MM.1S (cell line): ENCODE results near the gene GGN.

ENCODE experiments used
- DNase-seq: peaks from one replicate; pipeline ENCODE4 v3.0.0-alpha.2; 2015
- H2AFZ ChIP-seq: fragments of 300-600 bp; sonication (generic); 2 replicates; pipeline ENCODE4 v1.6.0; 2016; ENCODE audit warnings: antibody characterized with exemption, low read length
- H3F3A ChIP-seq: fragments of 300-600 bp; sonication (generic); 2 replicates; pipeline ENCODE4 v1.6.1; 2016; ENCODE audit warnings: mild to moderate bottlenecking, antibody characterized with exemption, low read length, moderate library complexity, mixed read lengths; ENCODE audit not compliant: insufficient read depth
- H3K27ac ChIP-seq: fragments of 300-600 bp; sonication (generic); 2 replicates; pipeline ENCODE4 v1.5.1; 2016; ENCODE audit warnings: mild to moderate bottlenecking, low read length
- H3K27me3 ChIP-seq: fragments of 300-600 bp; sonication (generic); replicated peaks from 2 replicates; pipeline ENCODE4 v1.6.0; 2016; ENCODE audit warnings: low read length; ENCODE audit not compliant: insufficient read depth
- H3K36me3 ChIP-seq: fragments of 300-600 bp; sonication (generic); replicated peaks from 2 replicates; pipeline ENCODE4 v1.6.1; 2016; ENCODE audit warnings: mild to moderate bottlenecking, low read length, mixed read lengths; ENCODE audit not compliant: insufficient read depth
- H3K4me1 ChIP-seq: fragments of 300-600 bp; sonication (generic); 2 replicates; pipeline ENCODE4 v1.6.1; 2016; ENCODE audit warnings: low read length, mixed read lengths
- H3K4me2 ChIP-seq: fragments of 300-600 bp; sonication (generic); 2 replicates; pipeline ENCODE4 v1.6.0; 2016; ENCODE audit warnings: low read depth, low read length
- H3K4me3 ChIP-seq: fragments of 300-600 bp; sonication (generic); 2 replicates; pipeline ENCODE4 v1.5.1; 2016; ENCODE audit warnings: low read length, mixed read lengths
- H3K79me2 ChIP-seq: fragments of 300-600 bp; sonication (generic); 2 replicates; pipeline ENCODE4 v1.6.1; 2016; ENCODE audit warnings: mixed run types, low read length, mixed read lengths
- H3K9ac ChIP-seq: fragments of 300-600 bp; sonication (generic); 2 replicates; pipeline ENCODE4 v1.6.1; 2016; ENCODE audit warnings: low read length, mixed read lengths
- H3K9me2 ChIP-seq: fragments of 300-600 bp; sonication (generic); replicated peaks from 2 replicates; pipeline ENCODE4 v1.6.1; 2016; ENCODE audit warnings: mild to moderate bottlenecking, low read length, mixed read lengths; ENCODE audit not compliant: insufficient read depth
- H3K9me3 ChIP-seq: fragments of 300-600 bp; sonication (generic); replicated peaks from 2 replicates; pipeline ENCODE4 v1.6.1; 2016; ENCODE audit warnings: mild to moderate bottlenecking, low read length, mixed read lengths; ENCODE audit not compliant: insufficient read depth
- H4K20me1 ChIP-seq: fragments of 300-600 bp; sonication (generic); 2 replicates; pipeline ENCODE4 v1.6.1; 2016; ENCODE audit warnings: mild to moderate bottlenecking, low read length, moderate library complexity, mixed read lengths; ENCODE audit not compliant: insufficient read depth
- EZH2 ChIP-seq: fragments of 300-600 bp; sonication (generic); optimal IDR thresholded peaks from 2 replicates; pipeline ENCODE3; 2017; ENCODE audit warnings: low read depth, mild to moderate bottlenecking, antibody characterized with exemption, low read length, mixed read lengths
- EZH2phosphoT487 ChIP-seq: fragments of 300-600 bp; sonication (generic); IDR thresholded peaks from 2 replicates; pipeline ENCODE4 v1.6.1; 2018; ENCODE audit warnings: antibody characterized with exemption, low read length
- TF ChIP-seq, protein P1 (sequence below): fragments of 300-600 bp; sonication (generic); IDR thresholded peaks from 2 replicates; pipeline ENCODE4 v1.5.1; 2016; ENCODE audit warnings: antibody characterized with exemption, low read length, mixed read lengths

Gene GGN

GRCh38 chr19:38386300-38386970 lies 1.4 kb downstream of the GGN start:
- Histone ChIP-seq H3K9me3 (no peaks in the 10 kb centered on the region), H3K4me1 (0 out of 2 replicates have a peak, but pooled peaks cover 2% of the 10 kb centered on the region), H3K27ac (no peak overlapping the region), H3K9me2 (no peaks in the 10 kb centered on the region), H2AFZ (no peak overlapping the region), H3K9ac (no peak overlapping the region), H3K36me3 (peaks cover 4% of the 10 kb centered on the region; the same call in 1 of the 2 replicates), H3K4me3 (no peak overlapping the region), H3F3A (no peaks in the 10 kb centered on the region; the same call in 1 of the 2 replicates), H3K27me3 (peaks cover 28% of the 10 kb centered on the region), H4K20me1 (no peaks in the 10 kb centered on the region), H3K79me2 (no peaks in the 10 kb centered on the region), H3K4me2 (peak overlapping the region; percentile 87)
- DNase-seq, result no peak
- no peak for TF ChIP-seq EZH2phosphoT487
- TF ChIP-seq, protein P1, sequence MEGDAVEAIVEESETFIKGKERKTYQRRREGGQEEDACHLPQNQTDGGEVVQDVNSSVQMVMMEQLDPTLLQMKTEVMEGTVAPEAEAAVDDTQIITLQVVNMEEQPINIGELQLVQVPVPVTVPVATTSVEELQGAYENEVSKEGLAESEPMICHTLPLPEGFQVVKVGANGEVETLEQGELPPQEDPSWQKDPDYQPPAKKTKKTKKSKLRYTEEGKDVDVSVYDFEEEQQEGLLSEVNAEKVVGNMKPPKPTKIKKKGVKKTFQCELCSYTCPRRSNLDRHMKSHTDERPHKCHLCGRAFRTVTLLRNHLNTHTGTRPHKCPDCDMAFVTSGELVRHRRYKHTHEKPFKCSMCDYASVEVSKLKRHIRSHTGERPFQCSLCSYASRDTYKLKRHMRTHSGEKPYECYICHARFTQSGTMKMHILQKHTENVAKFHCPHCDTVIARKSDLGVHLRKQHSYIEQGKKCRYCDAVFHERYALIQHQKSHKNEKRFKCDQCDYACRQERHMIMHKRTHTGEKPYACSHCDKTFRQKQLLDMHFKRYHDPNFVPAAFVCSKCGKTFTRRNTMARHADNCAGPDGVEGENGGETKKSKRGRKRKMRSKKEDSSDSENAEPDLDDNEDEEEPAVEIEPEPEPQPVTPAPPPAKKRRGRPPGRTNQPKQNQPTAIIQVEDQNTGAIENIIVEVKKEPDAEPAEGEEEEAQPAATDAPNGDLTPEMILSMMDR, result no peak
- TF ChIP-seq EZH2, result no peak

GRCh38 chr19:38385804-38386257 lies 2.0 kb downstream of the GGN start:
- Histone ChIP-seq H3K9me3 (no peaks in the 10 kb centered on the region), H4K20me1 (no peaks in the 10 kb centered on the region), H2AFZ (no peak overlapping the region), H3K4me1 (0 out of 2 replicates have a peak, but pooled peaks cover 2% of the 10 kb centered on the region), H3K4me2 (no peak overlapping the region), H3F3A (no peaks in the 10 kb centered on the region; the same call in 1 of the 2 replicates), H3K27ac (no peak overlapping the region), H3K27me3 (peaks cover 22% of the 10 kb centered on the region), H3K9me2 (no peaks in the 10 kb centered on the region), H3K9ac (no peak overlapping the region), H3K36me3 (peaks cover 4% of the 10 kb centered on the region; the same call in 1 of the 2 replicates), H3K79me2 (no peaks in the 10 kb centered on the region), H3K4me3 (no peak overlapping the region)
- TF ChIP-seq EZH2phosphoT487 (no peak), EZH2 (no peak)
- TF ChIP-seq, protein P1, result no peak
- no peak for DNase-seq

GRCh38 chr19:38385057-38385803 lies 2.6 kb downstream of the GGN start:
- H3F3A ChIP-seq, result no peaks in the 10 kb centered on the region; the same call in 1 of the 2 replicates
- no peak for DNase-seq
- H3K4me1 ChIP-seq, result 0 out of 2 replicates have a peak, but pooled peaks cover 2% of the 10 kb centered on the region
- H3K4me2 ChIP-seq, result no peak overlapping the region
- H3K27me3 ChIP-seq, result peaks cover 17% of the 10 kb centered on the region
- no peaks in the 10 kb centered on the region for H3K9me2 ChIP-seq
- H2AFZ ChIP-seq, result no peak overlapping the region
- H3K9ac ChIP-seq, result no peak overlapping the region
- no peaks in the 10 kb centered on the region for H4K20me1 ChIP-seq
- H3K36me3 ChIP-seq, result peaks cover 4% of the 10 kb centered on the region; the same call in 1 of the 2 replicates
- H3K4me3 ChIP-seq, result no peak overlapping the region
- H3K9me3 ChIP-seq, result no peaks in the 10 kb centered on the region
- H3K79me2 ChIP-seq, result no peaks in the 10 kb centered on the region; the same call in 1 of the 2 replicates
- no peak overlapping the region for H3K27ac ChIP-seq
- TF ChIP-seq EZH2 (no peak), EZH2phosphoT487 (no peak)
- TF ChIP-seq, protein P1, result no peak
